Neural cell (in vitro differentiated cells): Measurements from ENCODE around the gene RABIF. TPM values are rescaled to one million over a fixed set of nuclear protein-coding genes. Genes with fewer than 3 reads are reported as not detected.

Experiments used
- H2AFZ ChIP-seq: fragments of 200-600, 300-800 bp; sonication (generic), shearing (Covaris generic); 2 replicates; pipeline ENCODE4 v1.6.0; 2014; ENCODE audit warnings: low read depth, mild to moderate bottlenecking, antibody characterized with exemption, low read length, moderate library complexity
- H3F3A ChIP-seq: fragments of 200-600 bp; shearing (Covaris generic); 2 replicates; pipeline ENCODE4 v1.6.1; 2016; ENCODE audit warnings: mild to moderate bottlenecking, moderate library complexity, mixed read lengths, antibody characterized with exemption, low read length; ENCODE audit not compliant: insufficient read depth, poor library complexity, severe bottlenecking
- H3K27ac ChIP-seq: fragments of 200-600, 300-800 bp; sonication (generic), shearing (Covaris generic); 2 replicates; pipeline ENCODE4 v1.5.1; 2014; ENCODE audit warnings: mild to moderate bottlenecking, low read length, moderate library complexity
- H3K27me3 ChIP-seq: fragments of 300-800, 200-600 bp; sonication (generic), shearing (Covaris generic); 2 replicates; pipeline ENCODE4 v1.6.0; 2014; ENCODE audit warnings: mild to moderate bottlenecking, low read depth, low read length, moderate library complexity; ENCODE audit not compliant: insufficient read depth
- H3K36me3 ChIP-seq: fragments of 300-800, 200-600 bp; sonication (generic), shearing (Covaris generic); 2 replicates; pipeline ENCODE4 v1.5.1; 2014; ENCODE audit warnings: mild to moderate bottlenecking, antibody characterized with exemption, low read length, moderate library complexity; ENCODE audit not compliant: insufficient read depth
- H3K4me2 ChIP-seq: fragments of 300-800, 200-600 bp; sonication (generic), shearing (Covaris generic); 2 replicates; pipeline ENCODE4 v1.6.0; 2014; ENCODE audit warnings: mild to moderate bottlenecking, low read length
- H3K4me3 ChIP-seq: fragments of 300-800, 200-600 bp; sonication (generic), shearing (Covaris generic); 2 replicates; pipeline ENCODE4 v1.5.1; 2014; ENCODE audit warnings: mild to moderate bottlenecking, low read length, moderate library complexity
- H3K79me2 ChIP-seq: fragments of 200-600 bp; shearing (Covaris generic); replicated peaks from 2 replicates; pipeline ENCODE4 v1.6.0; 2014; ENCODE audit warnings: mild to moderate bottlenecking, low read length, moderate library complexity; ENCODE audit not compliant: insufficient read depth
- H3K9ac ChIP-seq: fragments of 300-800, 200-600 bp; sonication (generic), shearing (Covaris generic); 2 replicates; pipeline ENCODE4 v1.6.1; 2016; ENCODE audit warnings: mild to moderate bottlenecking, low read length, mixed read lengths
- H3K9me2 ChIP-seq: fragments of 200-600 bp; shearing (Covaris generic); 2 replicates; pipeline ENCODE4 v1.6.1; 2016; ENCODE audit warnings: mild to moderate bottlenecking, low read length, mixed read lengths; ENCODE audit not compliant: insufficient read depth
- H3K9me3 ChIP-seq: fragments of 200-600, 300-800 bp; sonication (generic), shearing (Covaris generic); 2 replicates; pipeline ENCODE4 v1.6.1; 2016; ENCODE audit warnings: mild to moderate bottlenecking, mixed run types, low read length, moderate library complexity, mixed read lengths
- H4K20me1 ChIP-seq: fragments of 200-600 bp; shearing (Covaris generic); 2 replicates; pipeline ENCODE4 v1.6.1; 2016; ENCODE audit warnings: mild to moderate bottlenecking, mixed run types; ENCODE audit not compliant: insufficient read depth
- EP300 ChIP-seq: fragments of 450-650 bp; conservative IDR thresholded peaks from 2 replicates; pipeline ENCODE4 v1.6.1; 2014; ENCODE audit warnings: antibody characterized with exemption, mild to moderate bottlenecking, moderate library complexity; ENCODE audit not compliant: poor library complexity, severe bottlenecking
- EZH2 ChIP-seq: fragments of 200-600, 300-800 bp; shearing (Covaris generic), sonication (generic); IDR thresholded peaks from 2 replicates; pipeline ENCODE4 v1.6.1; 2014; ENCODE audit warnings: antibody characterized with exemption, low read length, borderline replicate concordance, mild to moderate bottlenecking; ENCODE audit not compliant: insufficient read depth, poor library complexity, severe bottlenecking
- MXI1 ChIP-seq: fragments of 450-650 bp; conservative IDR thresholded peaks from 2 replicates; pipeline ENCODE4 v1.6.1; 2014; ENCODE audit warnings: antibody characterized with exemption, mild to moderate bottlenecking; ENCODE audit not compliant: poor library complexity, severe bottlenecking
- POLR2AphosphoS5 ChIP-seq: IDR thresholded peaks from 2 replicates; pipeline ENCODE4 v1.6.1; 2012
- RAD21 ChIP-seq: fragments of 450-650 bp; conservative IDR thresholded peaks from 2 replicates; pipeline ENCODE4 v1.6.1; 2014; ENCODE audit warnings: antibody characterized with exemption, mild to moderate bottlenecking, moderate library complexity
- REST ChIP-seq: IDR thresholded peaks from 2 replicates; pipeline ENCODE4 v1.6.1; 2012; ENCODE audit warnings: borderline replicate concordance
- SMC3 ChIP-seq: fragments of 450-650 bp; conservative IDR thresholded peaks from 2 replicates; pipeline ENCODE4 v1.6.1; 2014; ENCODE audit warnings: antibody characterized with exemption, mild to moderate bottlenecking, moderate library complexity; ENCODE audit not compliant: poor library complexity
- TAF1 ChIP-seq: IDR thresholded peaks from 2 replicates; pipeline ENCODE4 v1.6.1; 2012; ENCODE audit warnings: low read depth
- polyA plus RNA-seq: library from polyadenylated mRNA; depleted of rRNA; stranded (reverse); fragments of >200 nt; gene quantifications from 2 replicates; pipeline ENCODE4 v1.2.3, GENCODE V29; 2014
- TF ChIP-seq, protein P1 (sequence below): fragments of 450-650 bp; IDR thresholded peaks from 2 replicates; pipeline ENCODE4 v1.5.1; 2014; ENCODE audit warnings: antibody characterized with exemption, mild to moderate bottlenecking, moderate library complexity; ENCODE audit not compliant: poor library complexity, severe bottlenecking

The RABIF gene
- polyA plus RNA-seq, 1 donor from 2014 or later = 13.3 TPM

- no peaks in the 10 kb centered on the region for H3K9me3 ChIP-seq
- no peak overlapping the region for H3K4me2 ChIP-seq
- H3K79me2 ChIP-seq = no peaks in the 10 kb centered on the region
- H3K36me3 ChIP-seq = no peaks in the 10 kb centered on the region
- H3K4me3 ChIP-seq = no peak overlapping the region
- no peak overlapping the region for H3K27ac ChIP-seq
- no peak for TF ChIP-seq SMC3
- TF ChIP-seq RAD21 = no peak
- no peak for TF ChIP-seq REST
- TF ChIP-seq, protein P1, sequence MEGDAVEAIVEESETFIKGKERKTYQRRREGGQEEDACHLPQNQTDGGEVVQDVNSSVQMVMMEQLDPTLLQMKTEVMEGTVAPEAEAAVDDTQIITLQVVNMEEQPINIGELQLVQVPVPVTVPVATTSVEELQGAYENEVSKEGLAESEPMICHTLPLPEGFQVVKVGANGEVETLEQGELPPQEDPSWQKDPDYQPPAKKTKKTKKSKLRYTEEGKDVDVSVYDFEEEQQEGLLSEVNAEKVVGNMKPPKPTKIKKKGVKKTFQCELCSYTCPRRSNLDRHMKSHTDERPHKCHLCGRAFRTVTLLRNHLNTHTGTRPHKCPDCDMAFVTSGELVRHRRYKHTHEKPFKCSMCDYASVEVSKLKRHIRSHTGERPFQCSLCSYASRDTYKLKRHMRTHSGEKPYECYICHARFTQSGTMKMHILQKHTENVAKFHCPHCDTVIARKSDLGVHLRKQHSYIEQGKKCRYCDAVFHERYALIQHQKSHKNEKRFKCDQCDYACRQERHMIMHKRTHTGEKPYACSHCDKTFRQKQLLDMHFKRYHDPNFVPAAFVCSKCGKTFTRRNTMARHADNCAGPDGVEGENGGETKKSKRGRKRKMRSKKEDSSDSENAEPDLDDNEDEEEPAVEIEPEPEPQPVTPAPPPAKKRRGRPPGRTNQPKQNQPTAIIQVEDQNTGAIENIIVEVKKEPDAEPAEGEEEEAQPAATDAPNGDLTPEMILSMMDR = no peak
- TF ChIP-seq EP300 = no peak
- TF ChIP-seq EZH2 = no peak
- no peak for TF ChIP-seq TAF1
- TF ChIP-seq MXI1 = no peak
- no peak for TF ChIP-seq POLR2AphosphoS5
- no peaks in the 10 kb centered on the region for H3F3A ChIP-seq
- no peak overlapping the region for H3K9ac ChIP-seq
- no peak overlapping the region for H2AFZ ChIP-seq
- no peaks in the 10 kb centered on the region for H4K20me1 ChIP-seq
- H3K27me3 ChIP-seq = no peaks in the 10 kb centered on the region
- H3K9me2 ChIP-seq = no peaks in the 10 kb centered on the region
Observed at GRCh38 chr1:202837746-202838262, 51.1 kb downstream of the RABIF start.

- no peak overlapping the region for H3K27ac ChIP-seq
- H2AFZ ChIP-seq = no peak overlapping the region
- no peaks in the 10 kb centered on the region for H3K9me2 ChIP-seq
- TF ChIP-seq SMC3 (no peak), EP300 (no peak), REST (no peak), RAD21 (no peak), POLR2AphosphoS5 (no peak), EZH2 (no peak), TAF1 (no peak), MXI1 (no peak)
- TF ChIP-seq, protein P1 = no peak
- H3K4me2 ChIP-seq = no peak overlapping the region
- H4K20me1 ChIP-seq = no peaks in the 10 kb centered on the region
- no peak overlapping the region for H3K4me3 ChIP-seq
- no peak overlapping the region for H3K9ac ChIP-seq
- no peaks in the 10 kb centered on the region for H3F3A ChIP-seq
- no peaks in the 10 kb centered on the region for H3K79me2 ChIP-seq
- H3K36me3 ChIP-seq = no peaks in the 10 kb centered on the region
- H3K27me3 ChIP-seq = no peaks in the 10 kb centered on the region
- H3K9me3 ChIP-seq = no peaks in the 10 kb centered on the region
Observed at GRCh38 chr1:202836623-202837403, 52.1 kb downstream of the RABIF start.
